Neural cell (in vitro differentiated cells): ENCODE data around the gene ATP1A2. TPM values are rescaled to one million over a fixed set of nuclear protein-coding genes. Genes with fewer than 3 reads are reported as not detected.

Experiments
- H2AFZ ChIP-seq: fragments of 200-600, 300-800 bp; sonication (generic), shearing (Covaris generic); 2 replicates; pipeline ENCODE4 v1.6.0; 2014; ENCODE audit warnings: low read depth, mild to moderate bottlenecking, antibody characterized with exemption, low read length, moderate library complexity
- H3F3A ChIP-seq: fragments of 200-600 bp; shearing (Covaris generic); 2 replicates; pipeline ENCODE4 v1.6.1; 2016; ENCODE audit warnings: mild to moderate bottlenecking, moderate library complexity, mixed read lengths, antibody characterized with exemption, low read length; ENCODE audit not compliant: insufficient read depth, poor library complexity, severe bottlenecking
- H3K27ac ChIP-seq: fragments of 200-600, 300-800 bp; sonication (generic), shearing (Covaris generic); 2 replicates; pipeline ENCODE4 v1.5.1; 2014; ENCODE audit warnings: mild to moderate bottlenecking, low read length, moderate library complexity
- H3K27me3 ChIP-seq: fragments of 300-800, 200-600 bp; sonication (generic), shearing (Covaris generic); 2 replicates; pipeline ENCODE4 v1.6.0; 2014; ENCODE audit warnings: mild to moderate bottlenecking, low read depth, low read length, moderate library complexity; ENCODE audit not compliant: insufficient read depth
- H3K36me3 ChIP-seq: fragments of 300-800, 200-600 bp; sonication (generic), shearing (Covaris generic); 2 replicates; pipeline ENCODE4 v1.5.1; 2014; ENCODE audit warnings: mild to moderate bottlenecking, antibody characterized with exemption, low read length, moderate library complexity; ENCODE audit not compliant: insufficient read depth
- H3K4me2 ChIP-seq: fragments of 300-800, 200-600 bp; sonication (generic), shearing (Covaris generic); 2 replicates; pipeline ENCODE4 v1.6.0; 2014; ENCODE audit warnings: mild to moderate bottlenecking, low read length
- H3K4me3 ChIP-seq: fragments of 300-800, 200-600 bp; sonication (generic), shearing (Covaris generic); 2 replicates; pipeline ENCODE4 v1.5.1; 2014; ENCODE audit warnings: mild to moderate bottlenecking, low read length, moderate library complexity
- H3K79me2 ChIP-seq: fragments of 200-600 bp; shearing (Covaris generic); replicated peaks from 2 replicates; pipeline ENCODE4 v1.6.0; 2014; ENCODE audit warnings: mild to moderate bottlenecking, low read length, moderate library complexity; ENCODE audit not compliant: insufficient read depth
- H3K9ac ChIP-seq: fragments of 300-800, 200-600 bp; sonication (generic), shearing (Covaris generic); 2 replicates; pipeline ENCODE4 v1.6.1; 2016; ENCODE audit warnings: mild to moderate bottlenecking, low read length, mixed read lengths
- H3K9me2 ChIP-seq: fragments of 200-600 bp; shearing (Covaris generic); 2 replicates; pipeline ENCODE4 v1.6.1; 2016; ENCODE audit warnings: mild to moderate bottlenecking, low read length, mixed read lengths; ENCODE audit not compliant: insufficient read depth
- H3K9me3 ChIP-seq: fragments of 200-600, 300-800 bp; sonication (generic), shearing (Covaris generic); 2 replicates; pipeline ENCODE4 v1.6.1; 2016; ENCODE audit warnings: mild to moderate bottlenecking, mixed run types, low read length, moderate library complexity, mixed read lengths
- H4K20me1 ChIP-seq: fragments of 200-600 bp; shearing (Covaris generic); 2 replicates; pipeline ENCODE4 v1.6.1; 2016; ENCODE audit warnings: mild to moderate bottlenecking, mixed run types; ENCODE audit not compliant: insufficient read depth
- CTCF ChIP-seq: fragments of 450-650 bp; IDR thresholded peaks from 2 replicates; pipeline ENCODE4 v1.5.1; 2014; ENCODE audit warnings: antibody characterized with exemption, mild to moderate bottlenecking, moderate library complexity; ENCODE audit not compliant: poor library complexity, severe bottlenecking
- EP300 ChIP-seq: fragments of 450-650 bp; conservative IDR thresholded peaks from 2 replicates; pipeline ENCODE4 v1.6.1; 2014; ENCODE audit warnings: antibody characterized with exemption, mild to moderate bottlenecking, moderate library complexity; ENCODE audit not compliant: poor library complexity, severe bottlenecking
- MXI1 ChIP-seq: fragments of 450-650 bp; conservative IDR thresholded peaks from 2 replicates; pipeline ENCODE4 v1.6.1; 2014; ENCODE audit warnings: antibody characterized with exemption, mild to moderate bottlenecking; ENCODE audit not compliant: poor library complexity, severe bottlenecking
- POLR2AphosphoS5 ChIP-seq: IDR thresholded peaks from 2 replicates; pipeline ENCODE4 v1.6.1; 2012
- RAD21 ChIP-seq: fragments of 450-650 bp; conservative IDR thresholded peaks from 2 replicates; pipeline ENCODE4 v1.6.1; 2014; ENCODE audit warnings: antibody characterized with exemption, mild to moderate bottlenecking, moderate library complexity
- REST ChIP-seq: IDR thresholded peaks from 2 replicates; pipeline ENCODE4 v1.6.1; 2012; ENCODE audit warnings: borderline replicate concordance
- SMC3 ChIP-seq: fragments of 450-650 bp; conservative IDR thresholded peaks from 2 replicates; pipeline ENCODE4 v1.6.1; 2014; ENCODE audit warnings: antibody characterized with exemption, mild to moderate bottlenecking, moderate library complexity; ENCODE audit not compliant: poor library complexity
- TAF1 ChIP-seq: IDR thresholded peaks from 2 replicates; pipeline ENCODE4 v1.6.1; 2012; ENCODE audit warnings: low read depth
- polyA plus RNA-seq: library from polyadenylated mRNA; depleted of rRNA; stranded (reverse); fragments of >200 nt; gene quantifications from 2 replicates; pipeline ENCODE4 v1.2.3, GENCODE V29; 2014

ATP1A2 gene
- polyA plus RNA-seq, 1 donor from 2014 or later: 0.12 TPM

- Histone ChIP-seq H3K4me3 (peak overlapping the region; percentile 23), H4K20me1 (no peaks in the 10 kb centered on the region), H3K9ac (peak overlapping the region; percentile 8), H3K79me2 (no peaks in the 10 kb centered on the region), H3K9me2 (no peaks in the 10 kb centered on the region), H3F3A (no peaks in the 10 kb centered on the region), H3K27me3 (no peaks in the 10 kb centered on the region), H3K36me3 (no peaks in the 10 kb centered on the region), H3K27ac (peak overlapping the region; percentile 23), H3K9me3 (no peaks in the 10 kb centered on the region), H2AFZ (no peak overlapping the region), H3K4me2 (no peak overlapping the region)
- TF ChIP-seq EP300: no peak
- TF ChIP-seq POLR2AphosphoS5: no peak
- no peak for TF ChIP-seq RAD21
- no peak for TF ChIP-seq TAF1
- no peak for TF ChIP-seq MXI1
- no peak for TF ChIP-seq CTCF
- no peak for TF ChIP-seq REST
Observed at GRCh38 chr1:160168609-160169369, 53.2 kb downstream of the ATP1A2 start.

- no peaks in the 10 kb centered on the region for H3K9me3 ChIP-seq
- no peaks in the 10 kb centered on the region for H3K9me2 ChIP-seq
- no peaks in the 10 kb centered on the region for H3K27me3 ChIP-seq
- no peaks in the 10 kb centered on the region for H4K20me1 ChIP-seq
- H3K79me2 ChIP-seq: no peaks in the 10 kb centered on the region
- no peak overlapping the region for H3K9ac ChIP-seq
- H3K36me3 ChIP-seq: no peaks in the 10 kb centered on the region
- peak; percentile 16 for TF ChIP-seq MXI1
- TF ChIP-seq POLR2AphosphoS5: peak; percentile 50
- TF ChIP-seq TAF1: no peak
- TF ChIP-seq REST: no peak
- no peak for TF ChIP-seq SMC3
- TF ChIP-seq EP300: peak; percentile 35
- TF ChIP-seq CTCF: no peak
- TF ChIP-seq RAD21: no peak
- peak overlapping the region; percentile 23 for H3K4me3 ChIP-seq
- no peak overlapping the region for H3K4me2 ChIP-seq
- H3K27ac ChIP-seq: peak overlapping the region; percentile 32
- H3F3A ChIP-seq: no peaks in the 10 kb centered on the region
- H2AFZ ChIP-seq: no peak overlapping the region
Observed at GRCh38 chr1:160169553-160170399, 54.2 kb downstream of the ATP1A2 start.
